Measurements from ENCODE around the gene TMEM79.

The TMEM79 gene

GRCh38 chr1:156291226-156292061 lies 7.3 kb downstream of the TMEM79 start:
- Histone ChIP-seq H3K4me2 (ENCODE audit: low read depth, low read length, poor library complexity, severe bottlenecking) (no peak overlapping the region), H4K20me1 (ENCODE audit: insufficient read depth, low read length, poor library complexity, severe bottlenecking) (no peaks in the 10 kb centered on the region), H3K79me2 (ENCODE audit: insufficient read depth, low read length) (0 out of 2 replicates have a peak, but pooled peaks cover 4% of the 10 kb centered on the region), H3K36me3 (ENCODE audit: insufficient read depth, low read length) (no peaks in the 10 kb centered on the region), H3K27me3 (ENCODE audit: insufficient read depth, low read length, poor library complexity, severe bottlenecking) (no peaks in the 10 kb centered on the region), H3F3A (ENCODE audit: low read depth) (no peaks in the 10 kb centered on the region), H3K9ac (ENCODE audit: low read depth, low read length, poor library complexity, severe bottlenecking) (no peak overlapping the region), H3K4me3 (ENCODE audit: low read length, poor library complexity, severe bottlenecking) (no peak overlapping the region), H3K9me2 (replicated peaks; ENCODE audit: low read depth, low read length) (no peaks in the 10 kb centered on the region), H3K9me3 (ENCODE audit: insufficient read depth, low read depth, low read length) (no peaks in the 10 kb centered on the region), H3K4me1 (ENCODE audit: insufficient read depth, low read length, poor library complexity, severe bottlenecking) (peaks cover 8% of the 10 kb centered on the region), H2AFZ (ENCODE audit: low read length) (no peak overlapping the region)
- TF ChIP-seq, protein P1, sequence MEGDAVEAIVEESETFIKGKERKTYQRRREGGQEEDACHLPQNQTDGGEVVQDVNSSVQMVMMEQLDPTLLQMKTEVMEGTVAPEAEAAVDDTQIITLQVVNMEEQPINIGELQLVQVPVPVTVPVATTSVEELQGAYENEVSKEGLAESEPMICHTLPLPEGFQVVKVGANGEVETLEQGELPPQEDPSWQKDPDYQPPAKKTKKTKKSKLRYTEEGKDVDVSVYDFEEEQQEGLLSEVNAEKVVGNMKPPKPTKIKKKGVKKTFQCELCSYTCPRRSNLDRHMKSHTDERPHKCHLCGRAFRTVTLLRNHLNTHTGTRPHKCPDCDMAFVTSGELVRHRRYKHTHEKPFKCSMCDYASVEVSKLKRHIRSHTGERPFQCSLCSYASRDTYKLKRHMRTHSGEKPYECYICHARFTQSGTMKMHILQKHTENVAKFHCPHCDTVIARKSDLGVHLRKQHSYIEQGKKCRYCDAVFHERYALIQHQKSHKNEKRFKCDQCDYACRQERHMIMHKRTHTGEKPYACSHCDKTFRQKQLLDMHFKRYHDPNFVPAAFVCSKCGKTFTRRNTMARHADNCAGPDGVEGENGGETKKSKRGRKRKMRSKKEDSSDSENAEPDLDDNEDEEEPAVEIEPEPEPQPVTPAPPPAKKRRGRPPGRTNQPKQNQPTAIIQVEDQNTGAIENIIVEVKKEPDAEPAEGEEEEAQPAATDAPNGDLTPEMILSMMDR (conservative IDR thresholded peaks at IDR 0.05; ENCODE audit: low read length) = no peak

DNA sequence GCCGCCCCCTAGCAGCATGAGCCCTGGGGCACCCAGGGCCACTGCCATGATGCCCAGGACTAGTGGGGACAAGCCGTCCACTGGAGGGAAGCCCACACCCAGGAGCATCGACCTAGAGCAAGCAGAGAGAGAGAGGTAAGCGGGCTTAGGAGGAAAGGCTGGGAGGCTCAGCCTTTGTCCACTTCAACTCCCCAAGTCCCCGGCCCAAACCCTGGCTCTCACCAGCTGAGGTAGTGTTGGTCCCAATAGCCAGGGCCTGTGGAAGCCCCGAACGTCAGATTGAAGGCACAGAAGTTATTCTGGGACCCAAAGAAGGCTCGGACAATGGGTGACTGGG lies 8.9 kb downstream of the TMEM79 start:
- Histone ChIP-seq H3F3A (ENCODE audit: low read depth) (no peaks in the 10 kb centered on the region), H3K9ac (ENCODE audit: low read depth, low read length, poor library complexity, severe bottlenecking) (no peak overlapping the region), H3K4me2 (ENCODE audit: low read depth, low read length, poor library complexity, severe bottlenecking) (no peak overlapping the region), H4K20me1 (ENCODE audit: insufficient read depth, low read length, poor library complexity, severe bottlenecking) (no peaks in the 10 kb centered on the region), H2AFZ (ENCODE audit: low read length) (no peak overlapping the region), H3K36me3 (ENCODE audit: insufficient read depth, low read length) (no peaks in the 10 kb centered on the region), H3K9me3 (ENCODE audit: insufficient read depth, low read depth, low read length) (no peaks in the 10 kb centered on the region), H3K9me2 (replicated peaks; ENCODE audit: low read depth, low read length) (no peaks in the 10 kb centered on the region), H3K4me3 (ENCODE audit: low read length, poor library complexity, severe bottlenecking) (no peak overlapping the region), H3K27me3 (ENCODE audit: insufficient read depth, low read length, poor library complexity, severe bottlenecking) (no peaks in the 10 kb centered on the region), H3K79me2 (ENCODE audit: insufficient read depth, low read length) (0 out of 2 replicates have a peak, but pooled peaks cover 4% of the 10 kb centered on the region), H3K4me1 (ENCODE audit: insufficient read depth, low read length, poor library complexity, severe bottlenecking) (peaks cover 8% of the 10 kb centered on the region)
- no peak for TF ChIP-seq EZH2phosphoT487 (IDR thresholded peaks at IDR 0.05; ENCODE audit: borderline replicate concordance)
- TF ChIP-seq, protein P1 (conservative IDR thresholded peaks at IDR 0.05; ENCODE audit: low read length) = no peak

GRCh38 chr1:156293895-156294294 lies 9.8 kb downstream of the TMEM79 start:
- TF ChIP-seq EZH2phosphoT487 (IDR thresholded peaks at IDR 0.05; ENCODE audit: borderline replicate concordance) = no peak
- TF ChIP-seq, protein P1 (conservative IDR thresholded peaks at IDR 0.05; ENCODE audit: low read length) = no peak
- no peak overlapping the region for H3K4me2 ChIP-seq (ENCODE audit: low read depth, low read length, poor library complexity, severe bottlenecking)
- H3K36me3 ChIP-seq (ENCODE audit: insufficient read depth, low read length) = no peaks in the 10 kb centered on the region
- no peaks in the 10 kb centered on the region for H3K9me2 ChIP-seq (replicated peaks; ENCODE audit: low read depth, low read length)
- peaks cover 8% of the 10 kb centered on the region for H3K4me1 ChIP-seq (ENCODE audit: insufficient read depth, low read length, poor library complexity, severe bottlenecking)
- H3K79me2 ChIP-seq (ENCODE audit: insufficient read depth, low read length) = 0 out of 2 replicates have a peak, but pooled peaks cover 4% of the 10 kb centered on the region
- H3K9me3 ChIP-seq (ENCODE audit: insufficient read depth, low read depth, low read length) = no peaks in the 10 kb centered on the region
- no peak overlapping the region for H3K4me3 ChIP-seq (ENCODE audit: low read length, poor library complexity, severe bottlenecking)
- H3K9ac ChIP-seq (ENCODE audit: low read depth, low read length, poor library complexity, severe bottlenecking) = no peak overlapping the region
- no peaks in the 10 kb centered on the region for H4K20me1 ChIP-seq (ENCODE audit: insufficient read depth, low read length, poor library complexity, severe bottlenecking)
- H3K27me3 ChIP-seq (ENCODE audit: insufficient read depth, low read length, poor library complexity, severe bottlenecking) = no peaks in the 10 kb centered on the region
- H2AFZ ChIP-seq (ENCODE audit: low read length) = no peak overlapping the region
- no peaks in the 10 kb centered on the region for H3F3A ChIP-seq (ENCODE audit: low read depth)
